Measurements from ENCODE around the gene KRT17. TPM values are rescaled to one million over a fixed set of nuclear protein-coding genes. Genes with fewer than 3 reads are reported as not detected.
"Not testable (repeated sequence)": the region's sequence is repeated elsewhere in the genome, so short reads cannot be mapped to it uniquely, and the experiment has no call there.

Gene KRT17
- total and polyA plus RNA-seq, 8 donors: 0.42 to 28.4 (median 2.0) TPM

DNA sequence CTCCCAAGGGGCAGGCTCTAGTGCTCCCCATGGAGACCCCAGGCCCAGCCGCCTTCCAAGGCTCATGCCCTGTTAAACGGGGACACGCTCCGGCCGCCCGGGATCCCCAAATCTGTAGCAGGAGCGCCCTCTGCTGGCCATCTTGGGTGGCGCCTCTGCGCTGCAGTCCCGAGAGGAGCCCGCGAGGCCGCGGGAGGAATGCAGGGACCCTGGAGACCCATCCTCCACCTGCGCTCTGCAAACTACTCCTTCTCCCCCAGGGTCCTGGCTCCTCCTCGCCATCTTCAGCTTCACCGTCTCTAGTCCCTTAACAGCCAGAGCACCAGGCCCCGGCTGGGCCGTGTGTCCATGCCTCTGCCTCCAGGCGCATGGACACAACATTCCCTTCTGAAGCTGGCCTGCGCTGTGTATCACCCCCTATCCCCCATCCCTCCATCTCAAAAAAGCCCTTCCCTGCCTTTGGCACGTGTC is 23.6 kb upstream of the KRT17 start:
- no peak overlapping the region for H3K27ac ChIP-seq
- H3K27me3 ChIP-seq: no peaks in the 10 kb centered on the region
- ATAC-seq: peak; percentile 80 to 88 (median 83)
- peak; percentile 76 to 99 (median 90) for DNase-seq
- H3K4me1 ChIP-seq: peaks cover 0 to 6% (median 0%) of the 10 kb centered on the region in 3 donors
- no peak for FAIRE-seq
- TF ChIP-seq, protein P1, sequence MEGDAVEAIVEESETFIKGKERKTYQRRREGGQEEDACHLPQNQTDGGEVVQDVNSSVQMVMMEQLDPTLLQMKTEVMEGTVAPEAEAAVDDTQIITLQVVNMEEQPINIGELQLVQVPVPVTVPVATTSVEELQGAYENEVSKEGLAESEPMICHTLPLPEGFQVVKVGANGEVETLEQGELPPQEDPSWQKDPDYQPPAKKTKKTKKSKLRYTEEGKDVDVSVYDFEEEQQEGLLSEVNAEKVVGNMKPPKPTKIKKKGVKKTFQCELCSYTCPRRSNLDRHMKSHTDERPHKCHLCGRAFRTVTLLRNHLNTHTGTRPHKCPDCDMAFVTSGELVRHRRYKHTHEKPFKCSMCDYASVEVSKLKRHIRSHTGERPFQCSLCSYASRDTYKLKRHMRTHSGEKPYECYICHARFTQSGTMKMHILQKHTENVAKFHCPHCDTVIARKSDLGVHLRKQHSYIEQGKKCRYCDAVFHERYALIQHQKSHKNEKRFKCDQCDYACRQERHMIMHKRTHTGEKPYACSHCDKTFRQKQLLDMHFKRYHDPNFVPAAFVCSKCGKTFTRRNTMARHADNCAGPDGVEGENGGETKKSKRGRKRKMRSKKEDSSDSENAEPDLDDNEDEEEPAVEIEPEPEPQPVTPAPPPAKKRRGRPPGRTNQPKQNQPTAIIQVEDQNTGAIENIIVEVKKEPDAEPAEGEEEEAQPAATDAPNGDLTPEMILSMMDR (IDR thresholded peaks at IDR 0.05): peak; percentile 98 to 99 (median 98)
- intact Hi-C loops (cut with DNase I): loop anchor here in 1 of 3 donors (10.0 kb wide), 1 partner anchor 73 kb away; the partner anchor contains the start of gene KRT9
- H3K36me3 ChIP-seq: no peaks in the 10 kb centered on the region
- H3K4me3 ChIP-seq: peak overlapping the region in 2 of 4 donors; percentile 27 to 47
- no peaks in the 10 kb centered on the region for H3K9me3 ChIP-seq
- WGBS, 2 donors: 2 to 4% methylated on average over 22 of the region's 22 CpGs

DNA sequence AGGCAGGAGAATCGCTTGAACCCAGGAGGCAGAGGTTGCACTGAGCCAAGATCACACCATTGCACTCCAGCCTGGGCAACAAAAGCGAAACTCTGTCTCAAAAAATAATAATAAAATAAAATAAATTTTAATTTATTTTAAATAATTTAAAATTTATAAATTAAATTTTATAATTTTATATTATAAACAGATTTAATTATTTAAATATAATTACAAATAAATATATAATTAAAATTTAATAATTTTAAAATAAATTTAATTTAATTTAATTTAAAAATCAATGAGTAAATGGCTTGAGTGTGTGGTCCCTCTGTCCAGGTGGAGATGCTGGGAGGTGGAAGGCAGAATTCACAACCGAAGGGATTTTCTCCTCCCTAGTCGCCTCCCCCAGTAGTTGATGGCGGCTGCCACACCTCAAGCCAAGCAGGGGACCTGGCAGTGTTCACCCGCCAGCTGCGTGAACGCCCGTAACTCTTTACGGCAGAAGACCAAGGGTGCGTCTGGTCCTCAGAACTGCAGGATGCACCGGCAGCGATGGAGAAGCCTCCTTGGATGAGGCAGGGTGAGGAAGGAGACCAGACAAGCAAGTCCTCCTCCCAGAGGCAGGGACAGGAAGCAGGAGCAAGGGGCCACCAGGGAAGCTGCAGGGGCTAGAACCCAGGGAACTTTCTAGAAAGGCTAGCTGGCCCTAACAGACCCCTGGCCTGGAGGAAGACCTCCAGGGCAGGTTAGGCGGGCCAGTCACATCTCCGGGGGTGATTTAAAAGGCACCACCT is 22.9 kb upstream of the KRT17 start:
- peak; percentile 71 for FAIRE-seq
- TF ChIP-seq, protein P1 (IDR thresholded peaks at IDR 0.05): no peak
- no peak for ATAC-seq
- 56 to 61% methylated on average over 15 of the region's 15 CpGs for WGBS, 2 donors
- intact Hi-C loops (cut with DNase I): loop anchor here in 1 of 3 donors (10.0 kb wide), 1 partner anchor 72 kb away; the partner anchor contains the start of gene KRT9
- H3K9me3 ChIP-seq: no peaks in the 10 kb centered on the region
- no peak overlapping the region for H3K4me3 ChIP-seq
- DNase-seq: no peak
- peaks cover 0 to 6% (median 0%) of the 10 kb centered on the region in 3 donors for H3K4me1 ChIP-seq
- H3K27ac ChIP-seq: no peak overlapping the region
- H3K27me3 ChIP-seq: no peaks in the 10 kb centered on the region
- H3K36me3 ChIP-seq: no peaks in the 10 kb centered on the region

DNA sequence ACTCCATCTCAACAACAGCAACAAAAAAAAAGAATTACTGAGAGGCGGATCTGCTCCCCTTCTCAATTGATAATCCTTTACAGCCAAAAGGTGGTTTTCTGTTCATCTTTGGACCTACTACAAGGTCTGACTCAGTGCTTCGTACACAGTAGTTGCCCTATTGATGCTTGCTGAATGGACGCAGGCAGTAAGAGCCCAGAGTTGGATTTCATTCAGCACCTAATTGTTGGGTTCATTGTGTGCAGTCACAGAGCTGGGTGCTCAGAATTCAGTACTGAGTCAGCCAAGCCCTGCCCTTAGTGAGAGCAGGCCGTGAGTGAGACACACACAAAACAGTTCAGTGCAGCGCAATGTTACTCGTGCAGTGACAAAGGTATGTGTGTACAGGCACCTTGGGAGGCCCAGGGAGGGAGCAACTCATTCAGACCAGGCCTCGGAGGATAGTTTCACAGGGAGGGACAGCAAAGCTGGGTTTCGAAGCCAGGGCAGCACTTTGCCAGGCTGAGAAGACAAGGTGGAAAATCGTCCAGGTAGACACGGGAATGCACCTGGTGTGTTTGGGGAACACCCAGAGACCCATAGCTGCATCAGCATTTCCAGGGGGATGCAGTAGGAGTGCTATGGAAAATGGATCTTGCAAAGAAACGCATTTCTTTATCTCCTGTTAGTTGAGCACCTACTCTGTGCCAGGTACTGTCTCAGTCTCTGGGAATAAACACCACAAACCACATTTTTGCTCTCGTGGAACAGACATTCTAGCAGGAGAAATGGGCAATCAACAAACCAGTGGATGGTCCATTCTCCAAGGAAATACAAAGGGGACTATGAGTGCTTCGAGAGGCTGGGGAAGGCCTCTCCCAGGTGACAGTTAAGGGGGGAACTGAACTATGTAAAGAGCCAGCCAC is 18.1 kb upstream of the KRT17 start:
- no peaks in the 10 kb centered on the region for H3K9me3 ChIP-seq
- no peak for ATAC-seq
- 70 to 75% methylated on average over 13 of the region's 13 CpGs for WGBS, 2 donors
- TF ChIP-seq, protein P1 (IDR thresholded peaks at IDR 0.05): no peak
- no peak for FAIRE-seq
- no peak for DNase-seq
- H3K4me3 ChIP-seq: no peak overlapping the region
- H3K27me3 ChIP-seq: no peaks in the 10 kb centered on the region
- H3K27ac ChIP-seq: no peak overlapping the region
- intact Hi-C loops (cut with DNase I): loop anchor here in 1 of 3 donors (10.0 kb wide), 1 partner anchor 68 kb away; the partner anchor contains the start of gene KRT9
- H3K36me3 ChIP-seq: no peaks in the 10 kb centered on the region
- H3K4me1 ChIP-seq: no peaks in the 10 kb centered on the region

DNA sequence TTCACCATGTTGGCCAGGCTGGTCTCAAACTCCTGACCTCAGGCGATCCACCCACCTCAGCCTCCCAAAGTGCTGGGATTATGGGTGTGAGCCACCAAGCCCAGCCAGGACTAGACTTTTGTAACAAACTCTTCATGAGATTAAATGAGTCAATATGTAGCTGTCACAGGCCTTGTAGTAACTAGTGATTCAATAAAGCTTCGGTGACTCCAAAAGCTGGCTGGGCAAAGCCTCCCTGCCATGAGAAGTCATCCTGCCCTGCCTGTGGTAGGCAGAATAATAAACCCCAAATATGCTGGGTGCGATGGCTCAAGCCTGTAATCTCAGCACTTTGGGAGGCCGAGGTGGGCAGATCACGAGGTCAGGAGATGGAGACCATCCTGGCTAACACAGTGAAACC is 16.2 kb upstream of the KRT17 start:
- DNase-seq, H3K4me1 ChIP-seq, H3K27me3 ChIP-seq, H3K4me3 ChIP-seq, H3K36me3 ChIP-seq, H3K9me3 ChIP-seq, FAIRE-seq, ATAC-seq, H3K27ac ChIP-seq: not testable (repeated sequence)
- 85 to 87% methylated on average over 5 of the region's 5 CpGs for WGBS, 2 donors
- intact Hi-C loops (cut with DNase I): loop anchor here in 1 of 3 donors (10.0 kb wide), 1 partner anchor 66 kb away; the partner anchor contains the start of gene KRT9
